Vagina (tissue), 2 donors: ENCODE data around the gene DPH3. TPM values are rescaled to one million over a fixed set of nuclear protein-coding genes. Genes with fewer than 3 reads are reported as not detected.

Source experiments
- DNase-seq, 2 donors: peaks; one replicate each; pipeline ENCODE4 v3.0.0-alpha.2; 2017; ENCODE audit errors: extremely low spot score in 2 of 2
- H3K27ac ChIP-seq: fragments of 200-600 bp; sonication (generic); one replicate; pipeline ENCODE4 v1.5.1; 2019
- H3K27me3 ChIP-seq: fragments of 200-600 bp; sonication (generic); one replicate; pipeline ENCODE4 v1.5.1; 2019
- H3K36me3 ChIP-seq, 2 donors: fragments of 200-600 bp; sonication (generic); one replicate each; pipeline ENCODE4 v1.5.1; 2017 to 2019
- H3K4me1 ChIP-seq: fragments of 200-600 bp; sonication (generic); one replicate; pipeline ENCODE4 v1.5.1; 2019
- H3K4me3 ChIP-seq, 2 donors: fragments of 200-600 bp; sonication (generic); 1 replicate in 1 of 2; 2 replicates in 1 of 2; pipeline ENCODE4 v1.5.1; 2016 to 2019
- H3K9me3 ChIP-seq: fragments of 200-600 bp; sonication (generic); one replicate; pipeline ENCODE4 v1.5.1; 2019
- POLR2A ChIP-seq, 2 donors: fragments of 450-650 bp; IDR thresholded peaks; one replicate each; pipeline ENCODE4 v1.6.1; 2017; ENCODE audit warnings: antibody characterized with exemption in 2 of 2, mild to moderate bottlenecking in 2 of 2, moderate library complexity in 2 of 2
- POLR2AphosphoS5 ChIP-seq, 2 donors: sonication (generic); formaldehyde crosslinking; IDR thresholded peaks; one replicate each; pipeline ENCODE4 v1.9.0; 2017; ENCODE audit warnings: antibody characterized with exemption in 2 of 2, mild to moderate bottlenecking in 2 of 2, low read depth in 1 of 2; ENCODE audit not compliant: insufficient read depth in 1 of 2
- intact Hi-C: fragments of 100-400 bp; cut with DNase I; formaldehyde crosslinking; loops from one replicate; pipeline ENCODE4 v1.15.1; 2023
- total RNA-seq: library from RNA; depleted of rRNA; stranded (reverse); fragments of >200 nt; gene quantifications from one replicate; pipeline ENCODE4 v1.2.3, GENCODE V29; 2016
- TF ChIP-seq, protein P1 (sequence below), 3 experiments: fragments of 450-650 bp in 2 of 3; fragments of 200-600 bp in 1 of 3; sonication (generic) in 1 of 3; IDR thresholded peaks; one replicate each; pipeline ENCODE4 v1.5.1; 2017 to 2019; ENCODE audit warnings: antibody characterized with exemption in 3 of 3, mild to moderate bottlenecking in 2 of 3, moderate library complexity in 2 of 3

DPH3 gene
- total RNA-seq, 1 donor from 2014 or later, result 14.5 TPM

- H3K36me3 ChIP-seq, result no peaks in the 10 kb centered on the region
- DNase-seq, result no peak
- intact Hi-C loops, result loop anchor here (5.0 to 10.0 kb wide), 3 partner anchors 73 to 435 kb away; no protein-coding TSS in a partner anchor
- H3K4me3 ChIP-seq, result no peak overlapping the region
- TF ChIP-seq, protein P1, sequence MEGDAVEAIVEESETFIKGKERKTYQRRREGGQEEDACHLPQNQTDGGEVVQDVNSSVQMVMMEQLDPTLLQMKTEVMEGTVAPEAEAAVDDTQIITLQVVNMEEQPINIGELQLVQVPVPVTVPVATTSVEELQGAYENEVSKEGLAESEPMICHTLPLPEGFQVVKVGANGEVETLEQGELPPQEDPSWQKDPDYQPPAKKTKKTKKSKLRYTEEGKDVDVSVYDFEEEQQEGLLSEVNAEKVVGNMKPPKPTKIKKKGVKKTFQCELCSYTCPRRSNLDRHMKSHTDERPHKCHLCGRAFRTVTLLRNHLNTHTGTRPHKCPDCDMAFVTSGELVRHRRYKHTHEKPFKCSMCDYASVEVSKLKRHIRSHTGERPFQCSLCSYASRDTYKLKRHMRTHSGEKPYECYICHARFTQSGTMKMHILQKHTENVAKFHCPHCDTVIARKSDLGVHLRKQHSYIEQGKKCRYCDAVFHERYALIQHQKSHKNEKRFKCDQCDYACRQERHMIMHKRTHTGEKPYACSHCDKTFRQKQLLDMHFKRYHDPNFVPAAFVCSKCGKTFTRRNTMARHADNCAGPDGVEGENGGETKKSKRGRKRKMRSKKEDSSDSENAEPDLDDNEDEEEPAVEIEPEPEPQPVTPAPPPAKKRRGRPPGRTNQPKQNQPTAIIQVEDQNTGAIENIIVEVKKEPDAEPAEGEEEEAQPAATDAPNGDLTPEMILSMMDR (IDR thresholded peaks at IDR 0.05), result no peak
- TF ChIP-seq POLR2A (IDR thresholded peaks at IDR 0.05), result no peak
- no peak for TF ChIP-seq POLR2AphosphoS5 (IDR thresholded peaks at IDR 0.05; ENCODE audit: insufficient read depth in 1 of 2, low read depth in 1 of 2)
- H3K27ac ChIP-seq, result no peak overlapping the region
- H3K4me1 ChIP-seq, result peaks cover 7% of the 10 kb centered on the region
- no peaks in the 10 kb centered on the region for H3K27me3 ChIP-seq
- no peaks in the 10 kb centered on the region for H3K9me3 ChIP-seq
Measured at GRCh38 chr3:16249886-16250285, 14.9 kb downstream of the DPH3 start.

DNA sequence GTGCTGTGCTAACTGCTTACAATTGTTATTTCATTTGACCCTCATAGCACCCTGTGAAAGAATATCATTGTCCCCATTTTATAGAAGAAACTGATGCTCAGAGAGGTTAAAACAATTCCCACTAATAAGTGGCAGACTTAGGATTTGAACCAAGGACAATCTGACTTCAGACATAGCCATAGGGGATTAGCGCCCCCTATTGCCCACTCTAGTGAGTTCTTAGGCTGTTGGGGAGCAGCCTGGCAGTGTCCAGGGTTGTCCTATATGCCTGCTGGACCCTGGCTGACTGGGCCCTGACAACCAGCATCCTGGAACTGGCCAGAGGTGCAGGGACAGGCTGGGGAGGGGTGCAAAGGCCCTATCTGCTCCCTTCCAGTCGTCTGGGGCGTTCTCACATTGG, 15.4 kb downstream of the DPH3 start:
- no peak overlapping the region for H3K27ac ChIP-seq
- no peaks in the 10 kb centered on the region for H3K36me3 ChIP-seq
- TF ChIP-seq POLR2A (IDR thresholded peaks at IDR 0.05), result no peak
- no peak for TF ChIP-seq POLR2AphosphoS5 (IDR thresholded peaks at IDR 0.05; ENCODE audit: insufficient read depth in 1 of 2, low read depth in 1 of 2)
- TF ChIP-seq, protein P1 (IDR thresholded peaks at IDR 0.05), result no peak
- H3K27me3 ChIP-seq, result no peaks in the 10 kb centered on the region
- intact Hi-C loops, result loop anchor here (5.0 to 10.0 kb wide), 3 partner anchors 72 to 435 kb away; no protein-coding TSS in a partner anchor
- no peak overlapping the region for H3K4me3 ChIP-seq
- peaks cover 7% of the 10 kb centered on the region for H3K4me1 ChIP-seq
- no peak for DNase-seq
- H3K9me3 ChIP-seq, result no peaks in the 10 kb centered on the region

DNA sequence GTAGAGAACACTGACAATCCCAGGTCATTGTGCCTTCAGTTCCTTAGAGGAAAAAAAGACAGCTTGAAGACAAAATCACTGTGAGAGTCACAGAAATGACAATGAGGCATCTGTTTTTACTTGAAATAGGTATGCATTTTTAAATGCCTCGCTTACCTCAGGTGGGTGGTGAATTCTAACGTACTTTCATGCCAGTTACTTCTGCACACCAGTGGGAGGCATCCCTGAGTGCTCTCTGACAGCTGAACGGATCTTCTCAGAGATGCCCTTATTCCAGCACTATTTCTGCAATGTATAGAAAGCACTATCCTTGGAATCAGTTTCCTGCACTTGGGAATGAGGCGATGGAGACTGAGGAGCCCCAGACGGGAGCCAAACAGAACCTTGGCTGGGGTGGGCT, 16.2 kb downstream of the DPH3 start:
- intact Hi-C loops, result loop anchor here (5.0 to 10.0 kb wide), 3 partner anchors 71 to 434 kb away; no protein-coding TSS in a partner anchor
- H3K4me3 ChIP-seq, result no peak overlapping the region
- H3K9me3 ChIP-seq, result no peaks in the 10 kb centered on the region
- DNase-seq, result no peak
- TF ChIP-seq POLR2A (IDR thresholded peaks at IDR 0.05), result no peak
- TF ChIP-seq, protein P1 (IDR thresholded peaks at IDR 0.05), result no peak
- no peaks in the 10 kb centered on the region for H3K36me3 ChIP-seq
- H3K4me1 ChIP-seq, result peaks cover 7% of the 10 kb centered on the region
- H3K27ac ChIP-seq, result no peak overlapping the region
- no peaks in the 10 kb centered on the region for H3K27me3 ChIP-seq

GRCh38 chr3:16247282-16248061, 17.3 kb downstream of the DPH3 start:
- Histone ChIP-seq H3K9me3 (no peaks in the 10 kb centered on the region), H3K36me3 (no peaks in the 10 kb centered on the region), H3K4me1 (peaks cover 7% of the 10 kb centered on the region), H3K4me3 (no peak overlapping the region), H3K27ac (no peak overlapping the region), H3K27me3 (no peaks in the 10 kb centered on the region)
- TF ChIP-seq, protein P1 (IDR thresholded peaks at IDR 0.05), result peak; percentile 85 to 95 (median 85)
- TF ChIP-seq POLR2AphosphoS5 (IDR thresholded peaks at IDR 0.05; ENCODE audit: insufficient read depth in 1 of 2, low read depth in 1 of 2), result peak in 1 of 2 donors; percentile 33
- TF ChIP-seq POLR2A (IDR thresholded peaks at IDR 0.05), result no peak
- DNase-seq, result no peak
- intact Hi-C loops, result loop anchor here (5.0 to 10.0 kb wide), 3 partner anchors 70 to 433 kb away; no protein-coding TSS in a partner anchor

DNA sequence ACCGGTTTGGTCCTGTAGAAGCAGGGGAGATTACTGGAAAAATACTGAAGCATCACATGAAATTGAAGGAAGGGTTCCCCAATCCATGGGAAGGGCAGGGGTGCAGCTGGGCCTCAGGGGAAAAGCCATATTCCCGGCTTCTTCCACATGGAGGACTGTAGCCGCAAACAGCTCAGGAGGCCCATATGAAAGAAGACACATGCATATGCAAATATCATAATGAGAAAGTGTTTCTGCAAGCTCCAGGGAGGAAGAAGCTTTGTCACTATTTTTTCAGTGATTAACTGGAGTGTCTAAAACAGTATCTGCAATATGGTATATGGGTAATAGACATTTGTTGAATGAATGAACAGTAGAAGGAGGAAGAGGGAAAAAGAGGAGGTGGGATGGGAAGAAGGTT, 19.1 kb downstream of the DPH3 start:
- TF ChIP-seq POLR2AphosphoS5 (IDR thresholded peaks at IDR 0.05; ENCODE audit: insufficient read depth in 1 of 2, low read depth in 1 of 2), result no peak
- TF ChIP-seq POLR2A (IDR thresholded peaks at IDR 0.05), result no peak
- TF ChIP-seq, protein P1 (IDR thresholded peaks at IDR 0.05), result no peak
- H3K27ac ChIP-seq, result no peak overlapping the region
- no peak for DNase-seq
- intact Hi-C loops, result loop anchor here (5.0 to 10.0 kb wide), 3 partner anchors 68 to 431 kb away; no protein-coding TSS in a partner anchor
- no peak overlapping the region for H3K4me3 ChIP-seq
- no peaks in the 10 kb centered on the region for H3K9me3 ChIP-seq
- H3K27me3 ChIP-seq, result no peaks in the 10 kb centered on the region
- peaks cover 11% of the 10 kb centered on the region for H3K4me1 ChIP-seq
- no peaks in the 10 kb centered on the region for H3K36me3 ChIP-seq
